Kasumi-1 (cell line): Measurements from ENCODE around the gene SUSD5.
A peak's percentile ranks its signal among the peaks of the same experiment; 100 is the strongest.
"Not testable (repeated sequence)": the region's sequence is repeated elsewhere in the genome, so short reads cannot be mapped to it uniquely, and the experiment has no call there.

Experiments
- DNase-seq, 2 experiments: peaks; one replicate each; lab custom pipeline; 2025; lab: John Stamatoyannopoulos, UW

Gene SUSD5

GRCh38 chr3:33152363-33153360, 65.9 kb downstream of the SUSD5 start:
- DNase-seq = no peak

- DNase-seq = peak; percentile 63 to 68
Measured at GRCh38 chr3:33149342-33149741, 69.3 kb downstream of the SUSD5 start.

GRCh38 chr3:33146791-33147445, 71.7 kb downstream of the SUSD5 start:
- DNase-seq = peak; percentile 42 to 56

DNA sequence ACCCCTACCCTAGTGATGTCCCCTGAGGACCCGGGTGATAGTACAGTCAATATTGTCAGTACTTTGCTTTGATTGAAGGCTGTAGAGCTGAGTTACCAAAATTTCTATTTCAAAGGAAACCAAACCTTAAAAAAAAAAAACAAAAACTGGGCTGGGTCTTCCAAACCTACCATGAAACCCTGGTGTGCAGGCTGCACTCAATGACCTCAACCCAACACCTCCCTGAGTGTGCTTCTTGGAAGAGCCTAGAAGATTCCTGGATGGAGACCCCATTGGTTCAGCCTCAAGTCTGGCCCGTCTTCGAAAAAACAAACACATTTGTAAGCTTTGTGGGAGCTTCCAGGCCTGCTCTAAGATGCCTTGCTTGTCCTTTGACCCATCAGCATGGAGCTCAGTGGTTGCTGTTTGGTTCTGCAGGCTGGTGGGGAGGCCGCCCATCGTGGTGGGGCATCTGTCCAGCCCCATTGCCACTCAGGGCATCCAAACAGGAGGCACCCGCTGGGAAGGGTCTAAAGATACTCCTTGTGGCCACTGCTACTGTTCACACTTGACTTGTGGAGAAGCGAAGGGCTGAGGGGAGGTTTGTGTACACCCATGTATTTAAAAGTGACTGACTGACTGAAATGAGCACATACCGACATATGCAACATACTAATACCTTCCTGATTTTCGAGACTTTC, 72.6 kb downstream of the SUSD5 start:
- no peak for DNase-seq

DNA sequence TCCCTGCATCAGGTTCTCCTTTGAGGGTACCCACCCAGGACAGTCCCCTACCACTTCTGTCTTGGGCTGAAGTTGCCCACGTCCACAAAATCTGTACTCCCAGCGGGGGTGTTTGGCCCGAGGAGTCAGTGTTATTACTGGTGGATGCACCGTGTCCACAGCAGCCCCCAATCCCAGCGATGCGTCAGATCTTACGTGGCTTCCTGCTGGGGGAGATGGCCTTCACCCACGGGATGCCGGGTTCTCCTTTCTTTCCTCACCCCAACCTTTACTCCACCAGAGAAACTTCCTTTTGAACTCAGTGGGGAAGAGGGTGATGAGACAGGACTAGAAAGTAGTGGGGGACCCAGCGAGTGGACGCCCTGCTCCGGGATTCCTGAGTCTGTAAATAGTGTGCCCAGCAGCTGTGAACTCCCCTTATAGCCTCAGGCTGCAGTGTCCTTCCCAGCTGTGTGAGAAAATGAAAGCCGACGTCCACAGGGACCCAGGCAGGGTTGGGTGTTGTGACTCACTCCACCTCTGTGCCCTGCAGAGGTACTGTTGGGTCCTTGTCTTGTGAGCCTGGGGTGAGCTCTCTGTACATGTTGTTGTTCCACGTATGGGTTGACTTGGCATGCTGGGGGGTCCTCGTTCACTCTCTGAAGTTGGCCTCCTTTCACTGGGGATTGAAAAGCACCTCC, 73.2 kb downstream of the SUSD5 start:
- no peak for DNase-seq

DNA sequence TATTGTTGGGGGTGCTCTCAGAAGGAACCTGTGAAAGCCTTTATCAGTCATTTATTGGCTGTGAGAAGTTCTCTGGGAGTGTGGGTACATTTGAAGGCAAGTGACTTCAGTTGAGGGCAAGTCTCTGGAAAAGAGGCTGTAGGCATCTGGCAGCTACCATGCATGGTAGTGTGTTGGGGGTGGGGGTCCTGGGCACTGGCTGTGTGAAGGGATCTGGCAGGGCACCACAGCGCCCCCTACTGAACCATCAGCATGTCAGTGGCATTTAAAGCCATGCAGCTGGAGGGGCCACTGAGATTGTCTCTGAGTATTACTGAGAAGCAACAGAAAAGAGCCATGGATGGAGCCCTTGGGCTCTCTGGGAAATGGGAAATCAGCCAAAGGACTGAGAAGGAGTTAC, 74.2 kb downstream of the SUSD5 start:
- no peak for DNase-seq

DNA sequence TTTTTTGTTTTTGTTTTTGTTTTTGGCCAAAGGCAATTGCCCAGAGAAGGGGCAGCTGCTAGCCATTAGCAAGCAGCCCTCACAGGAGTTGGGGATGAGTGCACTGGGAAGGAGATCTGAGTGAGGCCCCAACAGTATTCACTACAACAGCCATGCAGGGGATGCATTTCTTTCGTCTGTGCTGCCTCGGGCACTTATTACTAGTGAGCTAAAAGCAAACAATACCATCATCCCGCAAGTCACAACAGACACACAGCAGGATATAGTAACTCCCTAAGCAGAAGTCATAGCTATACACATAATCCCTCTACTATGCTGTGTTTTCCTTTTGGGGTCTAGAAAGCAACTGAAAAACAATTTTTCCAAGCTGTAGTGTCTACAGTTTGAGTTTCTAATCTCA, 77.6 kb downstream of the SUSD5 start:
- no peak for DNase-seq

GRCh38 chr3:33139996-33140395, 78.6 kb downstream of the SUSD5 start:
- DNase-seq = no peak

DNA sequence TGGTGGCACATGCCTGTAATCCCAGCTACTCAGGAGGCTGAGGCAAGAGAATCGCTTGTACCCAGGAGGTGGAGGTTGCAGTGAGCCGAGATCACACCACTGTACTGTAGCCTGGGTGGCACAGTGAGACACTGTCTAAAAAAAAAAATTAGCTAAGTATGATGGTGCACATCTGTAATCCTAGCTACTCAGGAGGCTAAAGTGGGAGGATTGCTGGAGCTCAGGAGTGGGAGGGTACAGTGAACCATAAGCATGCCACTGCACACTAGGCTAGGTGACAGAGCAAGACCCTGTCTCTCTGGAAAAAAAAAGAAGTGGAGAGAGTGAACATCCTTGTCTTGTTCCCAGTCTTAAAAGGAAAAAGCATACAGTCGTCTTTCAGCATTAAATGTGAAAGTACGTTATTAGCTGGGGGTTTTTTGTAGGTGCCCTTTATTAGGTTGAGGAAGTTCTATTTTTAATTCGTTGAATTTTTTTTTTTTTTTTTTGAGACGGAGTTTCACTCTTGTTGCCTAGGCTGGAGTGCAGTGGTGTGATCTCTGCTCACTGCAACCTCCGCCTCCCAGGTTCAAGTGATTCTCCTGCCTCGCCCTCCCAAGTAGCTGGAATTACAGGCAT, 79.5 kb downstream of the SUSD5 start:
- not testable (repeated sequence) for DNase-seq

GRCh38 chr3:33137691-33138090, 80.9 kb downstream of the SUSD5 start:
- no peak for DNase-seq

- DNase-seq = peak; percentile 69 to 71
Measured at GRCh38 chr3:33134026-33134625, 84.5 kb downstream of the SUSD5 start.

- no peak for DNase-seq
Measured at GRCh38 chr3:33132019-33132360, 86.6 kb downstream of the SUSD5 start.

GRCh38 chr3:33131331-33132018, 87.1 kb downstream of the SUSD5 start:
- DNase-seq = peak; percentile 65 to 70

DNA sequence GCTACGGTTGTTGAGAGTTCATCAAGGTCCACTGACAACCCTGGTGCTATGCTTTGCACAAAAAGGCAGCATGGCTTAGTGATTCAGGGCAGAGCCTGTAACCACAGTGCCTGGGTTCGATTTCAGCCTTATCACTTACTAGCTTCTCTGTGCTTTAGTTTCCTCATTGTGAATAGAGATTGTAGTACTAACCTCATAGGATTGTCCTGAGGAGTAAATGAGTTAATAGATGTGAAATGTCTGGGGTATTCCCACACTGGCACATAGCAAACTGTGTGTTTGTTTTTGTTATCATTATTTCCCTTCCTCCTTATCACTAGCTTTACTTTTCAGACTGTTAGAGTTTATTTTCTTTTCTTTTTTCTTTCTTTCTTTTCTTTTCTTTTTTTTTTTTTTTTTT, 88.5 kb downstream of the SUSD5 start:
- no peak for DNase-seq

- no peak for DNase-seq
Measured at GRCh38 chr3:33128706-33129105, 89.9 kb downstream of the SUSD5 start.

GRCh38 chr3:33125840-33126239, 92.8 kb downstream of the SUSD5 start:
- no peak for DNase-seq

- no peak for DNase-seq
Measured at GRCh38 chr3:33124638-33125037, 94.0 kb downstream of the SUSD5 start.

DNA sequence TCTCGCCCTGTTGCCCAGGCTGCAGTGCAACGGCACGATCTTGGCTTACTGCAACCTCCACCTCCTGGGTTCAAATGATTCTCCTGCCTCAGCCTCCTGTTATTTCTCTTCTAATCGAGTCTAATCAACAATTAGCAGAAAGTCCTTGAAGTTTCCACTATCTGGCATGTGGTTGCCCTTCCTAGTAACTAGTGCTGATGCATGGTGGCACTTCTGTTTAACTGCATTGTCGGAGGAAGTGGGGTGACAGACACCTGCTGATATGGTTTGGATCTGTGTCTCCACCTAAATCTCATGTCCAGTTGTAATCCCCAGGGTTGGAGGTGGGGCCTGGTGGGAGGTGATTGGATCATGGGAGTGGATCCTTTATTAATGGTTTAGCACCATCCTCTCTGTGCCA, 95.6 kb downstream of the SUSD5 start:
- no peak for DNase-seq

DNA sequence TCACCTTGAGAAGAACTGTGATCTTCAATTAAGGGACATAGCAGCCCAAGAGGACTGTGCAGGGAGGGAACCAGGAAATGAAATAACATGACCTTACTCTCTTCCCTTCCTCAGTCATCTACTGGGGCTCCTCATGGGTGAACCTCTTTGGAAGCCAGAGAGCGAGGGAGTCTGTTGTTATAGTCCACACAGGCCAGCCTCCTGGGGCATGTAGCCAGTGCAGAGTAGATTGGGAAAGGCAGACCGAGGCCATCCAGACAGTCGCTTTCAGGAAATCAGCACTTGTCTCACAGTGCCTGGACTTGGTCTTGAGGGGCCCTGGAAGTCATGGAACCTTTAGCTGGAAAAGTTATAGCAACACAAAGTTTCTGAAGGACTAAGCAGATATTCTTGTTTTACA, 98.7 kb downstream of the SUSD5 start:
- no peak for DNase-seq

DNA sequence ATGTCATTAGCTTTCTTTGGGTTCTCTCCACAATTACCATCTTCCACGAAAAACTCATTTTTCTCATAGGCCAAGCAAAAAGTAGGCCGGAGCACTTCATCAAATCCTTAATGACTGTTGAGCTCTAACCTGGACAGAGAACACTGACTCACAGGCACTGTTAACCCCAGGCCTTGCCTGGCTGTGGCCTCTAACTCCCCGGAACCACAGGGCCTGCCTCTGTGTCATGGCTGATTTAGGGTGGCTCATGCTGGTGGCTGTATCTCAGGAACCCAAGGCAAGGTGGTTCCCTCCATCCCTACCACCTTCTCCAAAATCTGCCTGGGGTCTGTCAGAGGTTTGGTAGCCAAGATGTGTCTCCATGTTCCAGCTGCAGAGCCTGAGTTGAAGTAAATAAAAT, 101.1 kb downstream of the SUSD5 start:
- DNase-seq = no peak
